Measurements from ENCODE around the gene RPS15. TPM values are rescaled to one million over a fixed set of nuclear protein-coding genes. Genes with fewer than 3 reads are reported as not detected.

Gene RPS15
- total and polyA plus RNA-seq, 2 of the 13 experiments (the other 11 are each of a cell fraction or from before 2014, with no cell fraction given), result 695 to 1,411 TPM

GRCh38 chr19:1470305-1471009 is 32.3 kb downstream of the RPS15 start (continued):
- no peak for TF ChIP-seq THAP8 (CRISPR knock-in tag; IDR thresholded peaks at IDR 0.05; ENCODE audit: borderline replicate concordance)
- TF ChIP-seq ZNF788 (CRISPR knock-in tag; IDR thresholded peaks at IDR 0.05; ENCODE audit: borderline replicate concordance), result no peak
- TF ChIP-seq NBN (conservative IDR thresholded peaks at IDR 0.05), result no peak
- TF ChIP-seq, protein P1, sequence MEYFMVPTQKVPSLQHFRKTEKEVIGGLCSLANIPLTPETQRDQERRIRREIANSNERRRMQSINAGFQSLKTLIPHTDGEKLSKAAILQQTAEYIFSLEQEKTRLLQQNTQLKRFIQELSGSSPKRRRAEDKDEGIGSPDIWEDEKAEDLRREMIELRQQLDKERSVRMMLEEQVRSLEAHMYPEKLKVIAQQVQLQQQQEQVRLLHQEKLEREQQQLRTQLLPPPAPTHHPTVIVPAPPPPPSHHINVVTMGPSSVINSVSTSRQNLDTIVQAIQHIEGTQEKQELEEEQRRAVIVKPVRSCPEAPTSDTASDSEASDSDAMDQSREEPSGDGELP (IDR thresholded peaks at IDR 0.05; ENCODE audit: borderline replicate concordance, low read depth), result peak; percentile 58; the same call in 1 of the 2 replicates
- TF ChIP-seq, protein P2, sequence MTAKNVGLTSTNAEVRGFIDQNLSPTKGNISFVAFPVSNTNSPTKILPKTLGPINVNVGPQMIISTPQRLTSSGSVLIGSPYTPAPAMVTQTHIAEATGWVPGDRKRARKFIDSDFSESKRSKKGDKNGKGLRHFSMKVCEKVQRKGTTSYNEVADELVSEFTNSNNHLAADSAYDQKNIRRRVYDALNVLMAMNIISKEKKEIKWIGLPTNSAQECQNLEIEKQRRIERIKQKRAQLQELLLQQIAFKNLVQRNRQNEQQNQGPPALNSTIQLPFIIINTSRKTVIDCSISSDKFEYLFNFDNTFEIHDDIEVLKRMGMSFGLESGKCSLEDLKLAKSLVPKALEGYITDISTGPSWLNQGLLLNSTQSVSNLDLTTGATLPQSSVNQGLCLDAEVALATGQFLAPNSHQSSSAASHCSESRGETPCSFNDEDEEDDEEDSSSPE (CRISPR knock-in tag; IDR thresholded peaks at IDR 0.05), result 0 out of 2 replicates have a peak, but pooled peaks have one; percentile 14
- 0 out of 2 replicates have a peak, but pooled peaks have one; percentile 34 for TF ChIP-seq HOXA5 (CRISPR knock-in tag; IDR thresholded peaks at IDR 0.05)
- no peak for TF ChIP-seq DPF2 (CRISPR knock-in tag; IDR thresholded peaks at IDR 0.05; ENCODE audit: borderline replicate concordance, low read depth)
- TF ChIP-seq NR2C2 (CRISPR knock-in tag; IDR thresholded peaks at IDR 0.05; ENCODE audit: borderline replicate concordance), result peak; percentile 49; the same call in 1 of the 2 replicates
- TF ChIP-seq, protein P3, sequence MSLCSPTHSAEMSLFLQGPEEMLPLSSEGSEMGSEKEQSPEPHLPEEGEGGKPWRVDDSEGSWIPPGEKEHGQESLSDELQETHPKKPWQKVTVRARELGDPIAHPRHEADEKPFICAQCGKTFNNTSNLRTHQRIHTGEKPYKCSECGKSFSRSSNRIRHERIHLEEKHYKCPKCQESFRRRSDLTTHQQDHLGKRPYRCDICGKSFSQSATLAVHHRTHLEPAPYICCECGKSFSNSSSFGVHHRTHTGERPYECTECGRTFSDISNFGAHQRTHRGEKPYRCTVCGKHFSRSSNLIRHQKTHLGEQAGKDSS (CRISPR knock-in tag; IDR thresholded peaks at IDR 0.05; ENCODE audit: borderline replicate concordance, low read depth), result no peak
- no peak for TF ChIP-seq ZNF570 (CRISPR knock-in tag; IDR thresholded peaks at IDR 0.05; ENCODE audit: borderline replicate concordance)
- no peak for TF ChIP-seq ZNF574 (CRISPR knock-in tag; IDR thresholded peaks at IDR 0.05)
- TF ChIP-seq HNF4A (CRISPR knock-in tag; IDR thresholded peaks at IDR 0.05), result no peak
- TF ChIP-seq KDM5B (CRISPR knock-in tag; IDR thresholded peaks at IDR 0.05; ENCODE audit: borderline replicate concordance), result peak; percentile 55
- TF ChIP-seq, protein P4, sequence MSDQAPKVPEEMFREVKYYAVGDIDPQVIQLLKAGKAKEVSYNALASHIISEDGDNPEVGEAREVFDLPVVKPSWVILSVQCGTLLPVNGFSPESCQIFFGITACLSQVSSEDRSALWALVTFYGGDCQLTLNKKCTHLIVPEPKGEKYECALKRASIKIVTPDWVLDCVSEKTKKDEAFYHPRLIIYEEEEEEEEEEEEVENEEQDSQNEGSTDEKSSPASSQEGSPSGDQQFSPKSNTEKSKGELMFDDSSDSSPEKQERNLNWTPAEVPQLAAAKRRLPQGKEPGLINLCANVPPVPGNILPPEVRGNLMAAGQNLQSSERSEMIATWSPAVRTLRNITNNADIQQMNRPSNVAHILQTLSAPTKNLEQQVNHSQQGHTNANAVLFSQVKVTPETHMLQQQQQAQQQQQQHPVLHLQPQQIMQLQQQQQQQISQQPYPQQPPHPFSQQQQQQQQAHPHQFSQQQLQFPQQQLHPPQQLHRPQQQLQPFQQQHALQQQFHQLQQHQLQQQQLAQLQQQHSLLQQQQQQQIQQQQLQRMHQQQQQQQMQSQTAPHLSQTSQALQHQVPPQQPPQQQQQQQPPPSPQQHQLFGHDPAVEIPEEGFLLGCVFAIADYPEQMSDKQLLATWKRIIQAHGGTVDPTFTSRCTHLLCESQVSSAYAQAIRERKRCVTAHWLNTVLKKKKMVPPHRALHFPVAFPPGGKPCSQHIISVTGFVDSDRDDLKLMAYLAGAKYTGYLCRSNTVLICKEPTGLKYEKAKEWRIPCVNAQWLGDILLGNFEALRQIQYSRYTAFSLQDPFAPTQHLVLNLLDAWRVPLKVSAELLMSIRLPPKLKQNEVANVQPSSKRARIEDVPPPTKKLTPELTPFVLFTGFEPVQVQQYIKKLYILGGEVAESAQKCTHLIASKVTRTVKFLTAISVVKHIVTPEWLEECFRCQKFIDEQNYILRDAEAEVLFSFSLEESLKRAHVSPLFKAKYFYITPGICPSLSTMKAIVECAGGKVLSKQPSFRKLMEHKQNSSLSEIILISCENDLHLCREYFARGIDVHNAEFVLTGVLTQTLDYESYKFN (CRISPR knock-in tag; conservative IDR thresholded peaks at IDR 0.05), result 0 out of 2 replicates have a peak, but pooled peaks have one; percentile 16
- no peak for TF ChIP-seq ISX (CRISPR knock-in tag; conservative IDR thresholded peaks at IDR 0.05)
- TF ChIP-seq, protein P5, sequence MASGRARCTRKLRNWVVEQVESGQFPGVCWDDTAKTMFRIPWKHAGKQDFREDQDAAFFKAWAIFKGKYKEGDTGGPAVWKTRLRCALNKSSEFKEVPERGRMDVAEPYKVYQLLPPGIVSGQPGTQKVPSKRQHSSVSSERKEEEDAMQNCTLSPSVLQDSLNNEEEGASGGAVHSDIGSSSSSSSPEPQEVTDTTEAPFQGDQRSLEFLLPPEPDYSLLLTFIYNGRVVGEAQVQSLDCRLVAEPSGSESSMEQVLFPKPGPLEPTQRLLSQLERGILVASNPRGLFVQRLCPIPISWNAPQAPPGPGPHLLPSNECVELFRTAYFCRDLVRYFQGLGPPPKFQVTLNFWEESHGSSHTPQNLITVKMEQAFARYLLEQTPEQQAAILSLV (CRISPR knock-in tag; IDR thresholded peaks at IDR 0.05; ENCODE audit: borderline replicate concordance), result 0 out of 2 replicates have a peak, but pooled peaks have one; percentile 30
